ENCODE data around the gene ADAMTS20. TPM values are rescaled to one million over a fixed set of nuclear protein-coding genes. Genes with fewer than 3 reads are reported as not detected.

The ADAMTS20 gene
- total RNA-seq, 1 experiment from 2014 or later = 2.7 TPM

GRCh38 chr12:43378448-43378847 is 173.6 kb downstream of the ADAMTS20 start:
- no peaks in the 10 kb centered on the region for H3K79me1 ChIP-seq (ENCODE audit: insufficient read depth, low read depth, low read length, poor library complexity, severe bottlenecking)
- H3K9me3 ChIP-seq (ENCODE audit: control insufficient read depth, low read depth, low read length) = no peaks in the 10 kb centered on the region
- Mint-ChIP-seq H3K27me3 (ENCODE audit: low read depth) (no peaks in the 10 kb centered on the region), H3K27ac (no peak overlapping the region), H3K4me1 (no peaks in the 10 kb centered on the region), H3K36me3 (ENCODE audit: insufficient read depth in 1 of 3, low read depth in 3 of 3) (peaks cover 9 to 26% (median 12%) of the 10 kb centered on the region in 3 experiments), H3K4me3 (no peak overlapping the region; a peak in 1 of 5 replicates), H3K9me3 (peaks cover 13% of the 10 kb centered on the region in 2 experiments)
- H2BK20ac ChIP-seq (ENCODE audit: low read depth, low read length, poor library complexity, severe bottlenecking) = no peak overlapping the region
- no peak overlapping the region for H3K9ac ChIP-seq (ENCODE audit: extremely low read depth, insufficient read length, low read length)
- H2BK120ac ChIP-seq (ENCODE audit: low read depth, low read length, poor library complexity, severe bottlenecking) = no peak overlapping the region
- no peak overlapping the region for H3T11ph ChIP-seq (ENCODE audit: low read length)
- no peak overlapping the region for H4K8ac ChIP-seq (replicated peaks; ENCODE audit: insufficient read length, low read depth, low read length)
- no peaks in the 10 kb centered on the region for H4K20me1 ChIP-seq (ENCODE audit: control insufficient read depth, insufficient read depth, insufficient read length)
- no peak overlapping the region for H3K14ac ChIP-seq (ENCODE audit: insufficient read depth, low read length)
- H2AK5ac ChIP-seq (ENCODE audit: insufficient read length, low read length) = no peak overlapping the region
- no peak overlapping the region for H2AFZ ChIP-seq (ENCODE audit: low read length)
- no peak overlapping the region for H3K56ac ChIP-seq (ENCODE audit: insufficient read length, low read depth, low read length)
- no peak for TF ChIP-seq CTCF (conservative IDR thresholded peaks at IDR 0.05)
- H3K4me1 ChIP-seq (ENCODE audit: insufficient read depth, low read length) = no peaks in the 10 kb centered on the region
- DNase-seq = no peak
- H3K4me2 ChIP-seq (ENCODE audit: insufficient read depth, insufficient read length, low read length) = no peak overlapping the region
- H4K5ac ChIP-seq (ENCODE audit: insufficient read length, low read depth, low read length) = no peak overlapping the region
- H3K18ac ChIP-seq (ENCODE audit: insufficient read length, low read depth, low read length) = no peak overlapping the region
- H2BK12ac ChIP-seq (ENCODE audit: insufficient read length, low read depth, low read length) = no peak overlapping the region
- no peaks in the 10 kb centered on the region for H3K27me3 ChIP-seq (ENCODE audit: insufficient read depth, low read length)
- H3K23ac ChIP-seq (ENCODE audit: insufficient read length, low read depth, low read length) = no peak overlapping the region
- H2BK15ac ChIP-seq (ENCODE audit: low read depth, low read length) = no peak overlapping the region
- H3K4ac ChIP-seq (ENCODE audit: low read depth, low read length) = no peak overlapping the region
- no peaks in the 10 kb centered on the region for H3K79me2 ChIP-seq (ENCODE audit: insufficient read depth, low read length)
- H2BK5ac ChIP-seq (ENCODE audit: insufficient read length, low read length) = no peak overlapping the region
- H3K27ac ChIP-seq (ENCODE audit: insufficient read length, low read depth, low read length) = no peak overlapping the region
- no peaks in the 10 kb centered on the region for H3K23me2 ChIP-seq (ENCODE audit: insufficient read length, low read depth, low read length, poor library complexity, severe bottlenecking)
- no peak overlapping the region for H4K91ac ChIP-seq (ENCODE audit: insufficient read length, low read depth, low read length)
